Measurements from ENCODE around the gene KANK2. TPM values are rescaled to one million over a fixed set of nuclear protein-coding genes. Genes with fewer than 3 reads are reported as not detected.

The KANK2 gene
- total and polyA plus RNA-seq, 2 of the 13 experiments (the other 11 are each of a cell fraction or from before 2014, with no cell fraction given), result 5.7 to 12.9 TPM

DNA sequence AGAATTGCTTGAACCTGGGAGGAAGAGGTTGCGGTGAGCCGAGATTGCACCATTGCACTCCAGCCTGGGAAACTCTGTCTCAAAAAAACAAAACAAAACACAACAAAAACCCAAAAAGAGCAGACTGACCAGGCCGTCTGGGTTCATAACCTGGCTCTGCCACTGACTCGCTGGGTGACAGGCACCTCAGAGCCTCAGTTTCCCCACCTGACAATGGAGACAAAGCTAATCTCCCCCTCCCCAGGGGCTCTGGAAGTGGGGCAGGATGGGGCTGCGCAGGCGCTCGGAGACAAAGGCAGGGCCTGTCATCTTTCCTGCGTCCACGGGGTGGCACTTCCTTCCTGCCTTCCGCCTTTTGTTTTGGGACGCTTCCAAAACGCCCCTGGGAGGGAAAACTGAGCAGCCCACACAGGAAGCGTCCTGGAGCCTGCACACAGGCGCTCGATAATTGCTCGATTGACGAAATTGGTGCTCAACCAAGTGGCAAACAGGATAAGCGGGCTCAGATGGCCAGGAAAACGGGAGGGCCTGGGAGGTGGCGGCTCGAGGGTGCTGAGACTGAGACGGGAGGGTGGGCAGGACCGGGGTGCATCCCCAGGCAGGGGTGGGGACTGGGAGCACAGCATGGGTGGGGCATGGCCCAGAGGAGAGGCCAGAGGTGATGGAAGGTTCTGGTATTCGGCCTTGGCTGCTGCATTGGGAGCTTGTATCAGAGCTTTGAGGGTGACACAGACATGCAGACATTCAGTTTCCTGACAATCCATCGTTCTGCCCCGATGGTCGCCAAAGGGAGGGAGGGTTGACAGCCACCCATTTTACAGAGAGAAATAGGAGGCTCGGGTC lies 59.6 kb downstream of the KANK2 start (continued):
- TF ChIP-seq, protein P1, sequence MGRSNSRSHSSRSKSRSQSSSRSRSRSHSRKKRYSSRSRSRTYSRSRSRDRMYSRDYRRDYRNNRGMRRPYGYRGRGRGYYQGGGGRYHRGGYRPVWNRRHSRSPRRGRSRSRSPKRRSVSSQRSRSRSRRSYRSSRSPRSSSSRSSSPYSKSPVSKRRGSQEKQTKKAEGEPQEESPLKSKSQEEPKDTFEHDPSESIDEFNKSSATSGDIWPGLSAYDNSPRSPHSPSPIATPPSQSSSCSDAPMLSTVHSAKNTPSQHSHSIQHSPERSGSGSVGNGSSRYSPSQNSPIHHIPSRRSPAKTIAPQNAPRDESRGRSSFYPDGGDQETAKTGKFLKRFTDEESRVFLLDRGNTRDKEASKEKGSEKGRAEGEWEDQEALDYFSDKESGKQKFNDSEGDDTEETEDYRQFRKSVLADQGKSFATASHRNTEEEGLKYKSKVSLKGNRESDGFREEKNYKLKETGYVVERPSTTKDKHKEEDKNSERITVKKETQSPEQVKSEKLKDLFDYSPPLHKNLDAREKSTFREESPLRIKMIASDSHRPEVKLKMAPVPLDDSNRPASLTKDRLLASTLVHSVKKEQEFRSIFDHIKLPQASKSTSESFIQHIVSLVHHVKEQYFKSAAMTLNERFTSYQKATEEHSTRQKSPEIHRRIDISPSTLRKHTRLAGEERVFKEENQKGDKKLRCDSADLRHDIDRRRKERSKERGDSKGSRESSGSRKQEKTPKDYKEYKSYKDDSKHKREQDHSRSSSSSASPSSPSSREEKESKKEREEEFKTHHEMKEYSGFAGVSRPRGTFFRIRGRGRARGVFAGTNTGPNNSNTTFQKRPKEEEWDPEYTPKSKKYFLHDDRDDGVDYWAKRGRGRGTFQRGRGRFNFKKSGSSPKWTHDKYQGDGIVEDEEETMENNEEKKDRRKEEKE (IDR thresholded peaks at IDR 0.05), result no peak
- TF ChIP-seq ZNF337 (CRISPR knock-in tag; IDR thresholded peaks at IDR 0.05; ENCODE audit: borderline replicate concordance, low read depth) (no peak), ZBTB3 (CRISPR knock-in tag; IDR thresholded peaks at IDR 0.05; ENCODE audit: borderline replicate concordance, low read depth) (no peak), ZNF816 (CRISPR knock-in tag; IDR thresholded peaks at IDR 0.05; ENCODE audit: borderline replicate concordance) (no peak), NKX3-1 (CRISPR knock-in tag; IDR thresholded peaks at IDR 0.05) (no peak), NFIB (CRISPR knock-in tag; IDR thresholded peaks at IDR 0.05; ENCODE audit: borderline replicate concordance) (no peak), ZNF83 (CRISPR knock-in tag; IDR thresholded peaks at IDR 0.05; ENCODE audit: borderline replicate concordance) (no peak), PHF8 (CRISPR knock-in tag; IDR thresholded peaks at IDR 0.05) (no peak), PHF20 (CRISPR knock-in tag; IDR thresholded peaks at IDR 0.05) (no peak), CREB1 (IDR thresholded peaks at IDR 0.05) (no peak), CREB1 (CRISPR knock-in tag; IDR thresholded peaks at IDR 0.05) (no peak), MYNN (CRISPR knock-in tag; IDR thresholded peaks at IDR 0.05; ENCODE audit: low read depth) (no peak), ZFX (CRISPR knock-in tag; IDR thresholded peaks at IDR 0.05; ENCODE audit: low read depth) (no peak), AKAP8 (CRISPR knock-in tag; IDR thresholded peaks at IDR 0.05) (no peak)
- TF ChIP-seq, protein P2, sequence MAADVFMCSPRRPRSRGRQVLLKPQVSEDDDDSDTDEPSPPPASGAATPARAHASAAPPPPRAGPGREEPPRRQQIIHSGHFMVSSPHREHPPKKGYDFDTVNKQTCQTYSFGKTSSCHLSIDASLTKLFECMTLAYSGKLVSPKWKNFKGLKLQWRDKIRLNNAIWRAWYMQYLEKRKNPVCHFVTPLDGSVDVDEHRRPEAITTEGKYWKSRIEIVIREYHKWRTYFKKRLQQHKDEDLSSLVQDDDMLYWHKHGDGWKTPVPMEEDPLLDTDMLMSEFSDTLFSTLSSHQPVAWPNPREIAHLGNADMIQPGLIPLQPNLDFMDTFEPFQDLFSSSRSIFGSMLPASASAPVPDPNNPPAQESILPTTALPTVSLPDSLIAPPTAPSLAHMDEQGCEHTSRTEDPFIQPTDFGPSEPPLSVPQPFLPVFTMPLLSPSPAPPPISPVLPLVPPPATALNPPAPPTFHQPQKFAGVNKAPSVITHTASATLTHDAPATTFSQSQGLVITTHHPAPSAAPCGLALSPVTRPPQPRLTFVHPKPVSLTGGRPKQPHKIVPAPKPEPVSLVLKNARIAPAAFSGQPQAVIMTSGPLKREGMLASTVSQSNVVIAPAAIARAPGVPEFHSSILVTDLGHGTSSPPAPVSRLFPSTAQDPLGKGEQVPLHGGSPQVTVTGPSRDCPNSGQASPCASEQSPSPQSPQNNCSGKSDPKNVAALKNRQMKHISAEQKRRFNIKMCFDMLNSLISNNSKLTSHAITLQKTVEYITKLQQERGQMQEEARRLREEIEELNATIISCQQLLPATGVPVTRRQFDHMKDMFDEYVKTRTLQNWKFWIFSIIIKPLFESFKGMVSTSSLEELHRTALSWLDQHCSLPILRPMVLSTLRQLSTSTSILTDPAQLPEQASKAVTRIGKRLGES (CRISPR knock-in tag; IDR thresholded peaks at IDR 0.05; ENCODE audit: borderline replicate concordance), result no peak
- TF ChIP-seq, protein P3, sequence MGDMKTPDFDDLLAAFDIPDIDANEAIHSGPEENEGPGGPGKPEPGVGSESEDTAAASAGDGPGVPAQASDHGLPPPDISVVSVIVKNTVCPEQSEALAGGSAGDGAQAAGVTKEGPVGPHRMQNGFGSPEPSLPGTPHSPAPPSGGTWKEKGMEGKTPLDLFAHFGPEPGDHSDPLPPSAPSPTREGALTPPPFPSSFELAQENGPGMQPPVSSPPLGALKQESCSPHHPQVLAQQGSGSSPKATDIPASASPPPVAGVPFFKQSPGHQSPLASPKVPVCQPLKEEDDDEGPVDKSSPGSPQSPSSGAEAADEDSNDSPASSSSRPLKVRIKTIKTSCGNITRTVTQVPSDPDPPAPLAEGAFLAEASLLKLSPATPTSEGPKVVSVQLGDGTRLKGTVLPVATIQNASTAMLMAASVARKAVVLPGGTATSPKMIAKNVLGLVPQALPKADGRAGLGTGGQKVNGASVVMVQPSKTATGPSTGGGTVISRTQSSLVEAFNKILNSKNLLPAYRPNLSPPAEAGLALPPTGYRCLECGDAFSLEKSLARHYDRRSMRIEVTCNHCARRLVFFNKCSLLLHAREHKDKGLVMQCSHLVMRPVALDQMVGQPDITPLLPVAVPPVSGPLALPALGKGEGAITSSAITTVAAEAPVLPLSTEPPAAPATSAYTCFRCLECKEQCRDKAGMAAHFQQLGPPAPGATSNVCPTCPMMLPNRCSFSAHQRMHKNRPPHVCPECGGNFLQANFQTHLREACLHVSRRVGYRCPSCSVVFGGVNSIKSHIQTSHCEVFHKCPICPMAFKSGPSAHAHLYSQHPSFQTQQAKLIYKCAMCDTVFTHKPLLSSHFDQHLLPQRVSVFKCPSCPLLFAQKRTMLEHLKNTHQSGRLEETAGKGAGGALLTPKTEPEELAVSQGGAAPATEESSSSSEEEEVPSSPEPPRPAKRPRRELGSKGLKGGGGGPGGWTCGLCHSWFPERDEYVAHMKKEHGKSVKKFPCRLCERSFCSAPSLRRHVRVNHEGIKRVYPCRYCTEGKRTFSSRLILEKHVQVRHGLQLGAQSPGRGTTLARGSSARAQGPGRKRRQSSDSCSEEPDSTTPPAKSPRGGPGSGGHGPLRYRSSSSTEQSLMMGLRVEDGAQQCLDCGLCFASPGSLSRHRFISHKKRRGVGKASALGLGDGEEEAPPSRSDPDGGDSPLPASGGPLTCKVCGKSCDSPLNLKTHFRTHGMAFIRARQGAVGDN (CRISPR knock-in tag; IDR thresholded peaks at IDR 0.05), result peak; percentile 80

All from HepG2 (cell line).